ENCODE measurements around the gene HSDL2.

DNA sequence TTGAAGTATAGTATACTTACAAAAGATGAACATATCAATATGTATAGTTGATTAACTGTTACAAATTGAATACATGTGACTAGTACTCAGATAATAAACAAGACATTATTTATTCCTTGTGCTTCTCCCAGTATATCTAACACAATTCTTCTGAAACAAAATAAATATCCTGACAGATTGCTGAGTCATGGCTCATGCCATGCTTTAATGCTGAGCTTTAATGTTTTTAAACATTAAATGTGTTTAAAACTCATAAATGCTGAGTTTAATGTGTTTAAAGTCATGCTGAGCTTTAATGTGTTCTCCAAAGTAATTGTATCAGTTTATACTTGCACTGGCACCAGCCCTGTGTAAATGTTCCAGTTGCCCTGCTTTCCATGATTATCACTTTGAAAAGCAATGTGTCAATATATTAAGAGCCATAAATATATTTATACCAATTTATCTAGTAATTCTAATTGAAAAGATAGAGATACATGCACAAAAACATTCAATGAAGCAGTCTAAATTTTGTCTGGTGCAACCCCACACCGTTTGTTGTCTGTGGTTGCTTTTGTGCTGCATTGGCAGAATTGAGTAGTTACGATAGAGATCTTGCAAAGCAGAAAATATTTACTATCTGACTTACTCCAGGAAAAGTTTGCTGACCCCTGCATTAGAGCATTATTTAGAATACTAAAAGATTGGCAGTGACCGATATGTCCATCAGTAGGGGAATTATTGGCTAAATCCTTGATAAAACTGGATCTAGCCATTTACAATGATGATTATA, 122.5 kb downstream of the HSDL2 start:
- no peak for TF ChIP-seq CTCF (IDR thresholded peaks at IDR 0.05; ENCODE audit: low read length)
- TF ChIP-seq EZH2 (IDR thresholded peaks at IDR 0.05; ENCODE audit: borderline replicate concordance, low read length), result no peak
